ENCODE data around the gene DPH7. TPM values are rescaled to one million over a fixed set of nuclear protein-coding genes. Genes with fewer than 3 reads are reported as not detected.

The DPH7 gene
- total RNA-seq, 1 experiment from 2014 or later, result 35.9 TPM

DNA sequence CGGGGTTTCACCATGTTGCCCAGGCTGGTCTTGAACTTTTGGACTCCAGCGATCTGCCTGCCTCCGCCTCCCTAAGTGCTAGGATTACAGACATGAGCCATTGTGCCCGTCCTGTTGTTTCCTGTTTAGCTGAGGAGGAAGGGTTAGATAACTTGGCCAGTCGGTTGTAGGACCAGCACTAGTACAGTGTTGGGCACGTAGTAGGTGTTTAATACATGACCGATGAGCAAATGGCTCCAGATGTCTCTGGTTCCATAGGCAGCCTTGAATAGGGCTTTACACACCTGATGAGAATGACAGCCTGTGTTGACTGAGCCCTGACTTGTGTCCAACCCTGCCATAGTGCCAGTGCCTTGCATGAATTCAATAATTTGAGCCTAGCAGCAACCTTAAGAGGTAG lies 41.9 kb upstream of the DPH7 start:
- H3K4me1 ChIP-seq (ENCODE audit: control insufficient read depth, insufficient read depth, low read length), result peaks cover 26% of the 10 kb centered on the region
- no peak overlapping the region for H3K27ac ChIP-seq (ENCODE audit: low read length)
- H3K9me3 ChIP-seq (ENCODE audit: control insufficient read depth, insufficient read depth, low read depth, low read length), result no peaks in the 10 kb centered on the region
- no peaks in the 10 kb centered on the region for H3K27me3 ChIP-seq (ENCODE audit: control insufficient read depth, insufficient read depth, low read length)
- DNase-seq (ENCODE audit: low read depth, low spot score) (no peak), ATAC-seq (no peak)
- peaks cover 6% of the 10 kb centered on the region; the same call in 1 of the 2 replicates for H3K36me3 ChIP-seq (ENCODE audit: control insufficient read depth, insufficient read depth, low read length)
- TF ChIP-seq SIN3A (IDR thresholded peaks at IDR 0.05; ENCODE audit: borderline replicate concordance, insufficient read depth, low read depth, low read length) (no peak), TCF7L2 (IDR thresholded peaks at IDR 0.05; ENCODE audit: low read depth, low read length) (no peak), REST (IDR thresholded peaks at IDR 0.05; ENCODE audit: insufficient read depth in 1 of 2, low read depth in 2 of 2, low read length in 1 of 2) (no peak), CTCF (IDR thresholded peaks at IDR 0.05) (no peak), POLR2AphosphoS5 (IDR thresholded peaks at IDR 0.05; ENCODE audit: low read depth, low read length) (no peak)
- CTCF ChIA-PET, result no interaction called here
- in situ Hi-C loops (cut with HindIII; ENCODE audit: low pct_unique_long_range_greater_than_20kb, low sequenced_read_pairs), result no loop called here
- intact Hi-C loops (cut with micrococcal nuclease; ENCODE audit: unreplicated experiment), result no loop called here
- BruUV-seq (replicated peaks), result no TSS peak
- no peak overlapping the region; a peak in 1 of 4 replicates for H3K4me3 ChIP-seq (ENCODE audit: low read depth in 2 of 2, low read length in 2 of 2)
- POLR2A ChIA-PET, result no interaction called here

DNA sequence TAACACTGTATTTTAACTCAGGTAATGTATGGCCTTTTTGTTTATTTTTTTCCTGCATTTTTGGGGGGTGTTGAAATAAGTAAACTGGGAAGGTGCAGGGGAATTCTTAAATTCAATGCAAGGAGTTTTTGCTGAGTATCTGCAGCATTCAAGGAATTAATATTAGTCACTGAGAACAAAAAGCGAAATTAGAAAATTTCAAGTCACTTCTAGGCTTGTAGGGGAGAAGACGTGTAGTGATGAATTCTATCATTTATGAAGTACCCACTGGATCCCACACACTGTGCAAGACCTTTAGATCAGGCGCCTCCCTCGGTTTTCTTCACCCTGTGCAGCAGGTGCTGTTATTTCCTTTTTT lies 41.3 kb upstream of the DPH7 start:
- H3K36me3 ChIP-seq (ENCODE audit: control insufficient read depth, insufficient read depth, low read length), result peaks cover 6% of the 10 kb centered on the region; the same call in 1 of the 2 replicates
- TF ChIP-seq CTCF (IDR thresholded peaks at IDR 0.05) (no peak), SIN3A (IDR thresholded peaks at IDR 0.05; ENCODE audit: borderline replicate concordance, insufficient read depth, low read depth, low read length) (no peak), TCF7L2 (IDR thresholded peaks at IDR 0.05; ENCODE audit: low read depth, low read length) (no peak), REST (IDR thresholded peaks at IDR 0.05; ENCODE audit: insufficient read depth in 1 of 2, low read depth in 2 of 2, low read length in 1 of 2) (no peak), POLR2AphosphoS5 (IDR thresholded peaks at IDR 0.05; ENCODE audit: low read depth, low read length) (no peak)
- H3K4me3 ChIP-seq (ENCODE audit: low read depth in 2 of 2, low read length in 2 of 2), result peak overlapping the region; percentile 78 to 87
- ChIA-PET CTCF (no interaction called here), POLR2A (no interaction called here)
- no peak for ATAC-seq
- no peaks in the 10 kb centered on the region for H3K9me3 ChIP-seq (ENCODE audit: control insufficient read depth, insufficient read depth, low read depth, low read length)
- DNase-seq (ENCODE audit: low read depth, low spot score), result no peak
- peaks cover 32% of the 10 kb centered on the region for H3K4me1 ChIP-seq (ENCODE audit: control insufficient read depth, insufficient read depth, low read length)
- BruUV-seq (replicated peaks), result TSS peak; percentile 92
- intact Hi-C loops (cut with micrococcal nuclease; ENCODE audit: unreplicated experiment) (no loop called here), in situ Hi-C loops (cut with HindIII; ENCODE audit: low pct_unique_long_range_greater_than_20kb, low sequenced_read_pairs) (no loop called here)
- peak overlapping the region; percentile 91 for H3K27ac ChIP-seq (ENCODE audit: low read length)
- no peaks in the 10 kb centered on the region for H3K27me3 ChIP-seq (ENCODE audit: control insufficient read depth, insufficient read depth, low read length)
